B cell (primary cell): ENCODE results near the gene ZCRB1. TPM values are rescaled to one million over a fixed set of nuclear protein-coding genes. Genes with fewer than 3 reads are reported as not detected.

Experiments
- ATAC-seq: fragments of 200-7000 bp; cut with Tn5 transposase; one replicate; pipeline ENCODE4 v1.10.0; 2021; ENCODE audit warnings: low read depth, mild to moderate bottlenecking, moderate number of reproducible peaks, moderate library complexity
- CTCF ChIA-PET: fragments of 350-600 bp; sonication (Branson Sonifier 250); formaldehyde crosslinking; loops from one replicate; lab custom pipeline; 2021; ENCODE audit warnings: antibody characterized with exemption, inconsistent platforms; lab: Charles Lee
- POLR2A ChIA-PET: fragments of 350-600 bp; sonication (Branson Sonifier 250); formaldehyde crosslinking; loops from one replicate; lab custom pipeline; 2021; ENCODE audit warnings: antibody characterized with exemption; lab: Charles Lee
- DNase-seq: peaks from one replicate; pipeline ENCODE4 v3.0.0; 2013
- H2AFZ ChIP-seq: 2 replicates; pipeline ENCODE4 v1.6.1; 2012; ENCODE audit warnings: mild to moderate bottlenecking, low read depth, low read length; ENCODE audit not compliant: insufficient read depth, poor library complexity, severe bottlenecking
- H3K27ac ChIP-seq, 2 donors: 1 replicate in 1 of 2; 2 replicates in 1 of 2; pipeline ENCODE4 v1.5.1; 2012 to 2013; ENCODE audit warnings: low read length in 2 of 2, mild to moderate bottlenecking in 2 of 2, moderate library complexity in 1 of 2
- H3K27me3 ChIP-seq, 4 experiments: fragments of 200-600 bp in 1 of 4; sonication (generic) in 1 of 4; replicated peaks in 1 of 4; 1 replicate in 2 of 4; 2 replicates in 2 of 4; pipeline versions ENCODE4 v1.6.1 to v1.7.0; 2013 to 2016; ENCODE audit warnings: low read length in 3 of 4, mild to moderate bottlenecking in 2 of 4, mixed read lengths in 1 of 4, moderate library complexity in 1 of 4; ENCODE audit not compliant: insufficient read depth in 4 of 4, control insufficient read depth in 3 of 4; ENCODE audit errors: control extremely low read depth in 1 of 4
- H3K36me3 ChIP-seq, 2 experiments: replicated peaks in 1 of 2; 1 replicate in 1 of 2; 2 replicates in 1 of 2; pipeline versions ENCODE4 v1.6.1 to v1.7.1; 2013; ENCODE audit warnings: low read length in 1 of 2; ENCODE audit not compliant: insufficient read depth in 2 of 2, control insufficient read depth in 1 of 2; ENCODE audit errors: control extremely low read depth in 1 of 2, extremely low read depth in 1 of 2
- H3K4me1 ChIP-seq, 2 donors: fragments of 200-600 bp in 1 of 2; sonication (generic) in 1 of 2; 1 replicate in 1 of 2; 2 replicates in 1 of 2; pipeline versions ENCODE4 v1.5.1 to v1.6.1; 2013 to 2017; ENCODE audit warnings: low read length in 2 of 2; ENCODE audit not compliant: control insufficient read depth in 2 of 2, insufficient read depth in 2 of 2
- H3K4me2 ChIP-seq: replicated peaks from 2 replicates; pipeline ENCODE3; 2012; ENCODE audit warnings: mild to moderate bottlenecking, low read depth, low read length; ENCODE audit not compliant: poor library complexity, severe bottlenecking
- H3K4me3 ChIP-seq, 5 experiments: fragments of 200-600 bp in 1 of 5; sonication (generic) in 1 of 5; 1 replicate in 3 of 5; 2 replicates in 2 of 5; pipeline versions ENCODE4 v1.5.1 to v1.7.0; 2011 to 2016; ENCODE audit warnings: low read length in 4 of 5, mild to moderate bottlenecking in 4 of 5, low read depth in 2 of 5, control low read depth in 1 of 5, moderate library complexity in 1 of 5; ENCODE audit not compliant: insufficient read depth in 1 of 5; ENCODE audit errors: control extremely low read depth in 1 of 5, extremely low read depth in 1 of 5
- H3K79me2 ChIP-seq: fragments of 200-600 bp; sonication (generic); one replicate; pipeline ENCODE4 v1.6.0; 2016; ENCODE audit warnings: low read length; ENCODE audit not compliant: control insufficient read depth, insufficient read depth
- H3K9ac ChIP-seq: fragments of 200-600 bp; sonication (generic); 2 replicates; pipeline ENCODE4 v1.6.1; 2017; ENCODE audit warnings: mild to moderate bottlenecking, low read length, moderate library complexity
- H3K9me3 ChIP-seq, 3 donors: one replicate each; pipeline versions ENCODE4 v1.6.1 to v1.7.1; 2013; ENCODE audit warnings: low read length in 2 of 3; ENCODE audit not compliant: control insufficient read depth in 2 of 3, insufficient read depth in 1 of 3; ENCODE audit errors: control extremely low read depth in 1 of 3
- H4K20me1 ChIP-seq: 2 replicates; pipeline ENCODE4 v1.6.0; 2012; ENCODE audit warnings: mild to moderate bottlenecking, low read length; ENCODE audit not compliant: insufficient read depth, control insufficient read depth, poor library complexity, severe bottlenecking
- H3K27ac Mint-ChIP-seq: one replicate; pipeline ENCODE4 v1.8.0; 2021; ENCODE audit warnings: mixed read lengths
- H3K27me3 Mint-ChIP-seq: one replicate; pipeline ENCODE4 v1.8.0; 2021; ENCODE audit warnings: mixed read lengths
- H3K4me1 Mint-ChIP-seq: one replicate; pipeline ENCODE4 v1.8.0; 2021; ENCODE audit warnings: mixed read lengths
- H3K4me3 Mint-ChIP-seq: one replicate; pipeline ENCODE4 v1.8.0; 2021; ENCODE audit warnings: mixed read lengths
- H3K9me3 Mint-ChIP-seq: one replicate; pipeline ENCODE4 v1.8.0; 2022; ENCODE audit warnings: mixed read lengths; ENCODE audit not compliant: insufficient read depth
- EZH2 ChIP-seq: IDR thresholded peaks from 2 replicates; pipeline ENCODE4 v1.6.1; 2012; ENCODE audit warnings: borderline replicate concordance, low read depth, mild to moderate bottlenecking, moderate library complexity, low read length; ENCODE audit not compliant: insufficient read depth, poor library complexity, severe bottlenecking
- WGBS: methylation state at CpG from one replicate; pipeline ENCODE4 v1.1.5; 2013; ENCODE audit warnings: missing lambda C conversion rate; ENCODE audit not compliant: insufficient coverage; 5-methylcytosine and 5-hydroxymethylcytosine counted together
- intact Hi-C: fragments of 100-400 bp; cut with micrococcal nuclease; formaldehyde crosslinking; loops from one replicate; pipeline ENCODE4 v1.10.0; 2022
- polyA plus RNA-seq: library from polyadenylated mRNA; depleted of rRNA; stranded (reverse); fragments of >200 nt; gene quantifications from 2 replicates; pipeline ENCODE4 v1.2.3, GENCODE V29; 2012
- total RNA-seq, 2 donors: library from RNA; stranded (reverse); fragments of 120-200 nt in 1 of 2; gene quantifications; 1 replicate in 1 of 2; 2 replicates in 1 of 2; pipeline versions ENCODE4 v1.2.3 to v1.2.4, GENCODE V29; 2013 to 2022
- TF ChIP-seq, protein P1 (sequence below): fragments of 200-600 bp; IDR thresholded peaks from one replicate; pipeline ENCODE4 v1.8.0; 2022; ENCODE audit warnings: antibody characterized with exemption, mild to moderate bottlenecking

ZCRB1 gene
- total and polyA plus RNA-seq, 2 donors (not counting 1 experiment from before 2014, with no cell fraction given) = 9.8 to 23.2 TPM

- no peaks in the 10 kb centered on the region for H3K79me2 ChIP-seq
- no peaks in the 10 kb centered on the region for H3K27me3 ChIP-seq
- Mint-ChIP-seq H3K9me3 (peaks cover 2% of the 10 kb centered on the region), H3K27me3 (peaks cover 22% of the 10 kb centered on the region), H3K4me3 (no peak overlapping the region), H3K27ac (no peak overlapping the region), H3K4me1 (no peaks in the 10 kb centered on the region)
- H3K9me3 ChIP-seq = peaks cover 0 to 4% (median 0%) of the 10 kb centered on the region in 3 donors
- DNase-seq (no peak), ATAC-seq (no peak)
- H3K9ac ChIP-seq = no peak overlapping the region
- ChIA-PET CTCF (interaction anchor here (0.6 kb wide), 1 partner anchor 26 kb away, joined by 3 read pairs; no protein-coding TSS in a partner anchor), POLR2A (no interaction called here)
- intact Hi-C loops = no loop called here
- H3K27ac ChIP-seq = no peak overlapping the region
- no peak overlapping the region for H3K4me3 ChIP-seq
- no peaks in the 10 kb centered on the region for H3K4me1 ChIP-seq
- H3K4me2 ChIP-seq = no peak overlapping the region
- WGBS = 98% methylated on average over 18 of the region's 21 CpGs
- TF ChIP-seq, protein P1, sequence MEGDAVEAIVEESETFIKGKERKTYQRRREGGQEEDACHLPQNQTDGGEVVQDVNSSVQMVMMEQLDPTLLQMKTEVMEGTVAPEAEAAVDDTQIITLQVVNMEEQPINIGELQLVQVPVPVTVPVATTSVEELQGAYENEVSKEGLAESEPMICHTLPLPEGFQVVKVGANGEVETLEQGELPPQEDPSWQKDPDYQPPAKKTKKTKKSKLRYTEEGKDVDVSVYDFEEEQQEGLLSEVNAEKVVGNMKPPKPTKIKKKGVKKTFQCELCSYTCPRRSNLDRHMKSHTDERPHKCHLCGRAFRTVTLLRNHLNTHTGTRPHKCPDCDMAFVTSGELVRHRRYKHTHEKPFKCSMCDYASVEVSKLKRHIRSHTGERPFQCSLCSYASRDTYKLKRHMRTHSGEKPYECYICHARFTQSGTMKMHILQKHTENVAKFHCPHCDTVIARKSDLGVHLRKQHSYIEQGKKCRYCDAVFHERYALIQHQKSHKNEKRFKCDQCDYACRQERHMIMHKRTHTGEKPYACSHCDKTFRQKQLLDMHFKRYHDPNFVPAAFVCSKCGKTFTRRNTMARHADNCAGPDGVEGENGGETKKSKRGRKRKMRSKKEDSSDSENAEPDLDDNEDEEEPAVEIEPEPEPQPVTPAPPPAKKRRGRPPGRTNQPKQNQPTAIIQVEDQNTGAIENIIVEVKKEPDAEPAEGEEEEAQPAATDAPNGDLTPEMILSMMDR = no peak
- no peak for TF ChIP-seq EZH2
- H2AFZ ChIP-seq = no peak overlapping the region
- no peaks in the 10 kb centered on the region for H3K36me3 ChIP-seq
- H4K20me1 ChIP-seq = no peaks in the 10 kb centered on the region
These were observed 52.2 kb downstream of the ZCRB1 start for GRCh38 chr12:42273706-42274105.

DNA sequence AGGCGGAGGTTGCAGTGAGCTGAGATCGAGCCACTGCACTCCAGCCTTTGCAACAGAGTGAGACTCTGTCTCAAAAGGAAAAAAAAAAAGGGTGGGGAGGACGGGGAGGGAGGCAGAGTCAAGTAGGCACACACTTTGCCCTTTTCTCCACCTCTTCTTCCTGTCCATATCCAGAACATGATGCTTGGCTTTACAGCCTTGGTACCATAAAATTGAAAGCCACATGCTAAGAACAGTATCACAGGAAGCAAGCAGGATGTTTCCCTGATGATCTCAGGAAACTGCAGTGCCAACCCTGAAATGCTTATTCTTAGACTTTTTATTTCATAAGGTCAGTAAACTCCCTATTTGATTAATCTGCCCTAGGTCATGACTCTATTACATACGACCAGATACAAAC, 55.3 kb downstream of the ZCRB1 start:
- H3K4me1 Mint-ChIP-seq = no peaks in the 10 kb centered on the region

More for the DNA sequence above, 55.3 kb downstream of the ZCRB1 start:
- DNase-seq (no peak), ATAC-seq (no peak)
- no peak for TF ChIP-seq EZH2
- TF ChIP-seq, protein P1 = no peak
- WGBS = 55% methylated on average over 2 of the region's 4 CpGs
- Histone ChIP-seq H3K27me3 (no peaks in the 10 kb centered on the region), H3K9ac (no peak overlapping the region), H3K4me3 (no peak overlapping the region), H3K9me3 (peaks cover 0 to 4% (median 0%) of the 10 kb centered on the region in 3 donors), H3K4me1 (no peaks in the 10 kb centered on the region), H3K36me3 (no peaks in the 10 kb centered on the region), H3K79me2 (no peaks in the 10 kb centered on the region), H3K27ac (no peak overlapping the region), H3K4me2 (no peak overlapping the region), H4K20me1 (no peaks in the 10 kb centered on the region), H2AFZ (no peak overlapping the region)
- Mint-ChIP-seq H3K27me3 (peaks cover 10% of the 10 kb centered on the region), H3K9me3 (peaks cover 2% of the 10 kb centered on the region), H3K4me3 (no peak overlapping the region), H3K27ac (no peak overlapping the region)
- intact Hi-C loops = no loop called here
- CTCF ChIA-PET = no interaction called here
- POLR2A ChIA-PET = no interaction called here
